SJSA1 (cell line): Measurements from ENCODE around the gene CPNE2. TPM values are rescaled to one million over a fixed set of nuclear protein-coding genes. Genes with fewer than 3 reads are reported as not detected.

Source experiments
- DNase-seq, 2 experiments: peaks; one replicate each; pipeline ENCODE4 v3.0.0-alpha.2; 2015 to 2020; ENCODE audit warnings: low spot score in 2 of 2, low read depth in 1 of 2
- H3K27ac ChIP-seq: fragments of 250-450 bp; sonication (Bioruptor Pico); 2 replicates; pipeline ENCODE4 v1.5.1; 2020; ENCODE audit warnings: mild to moderate bottlenecking, moderate library complexity
- H3K27me3 ChIP-seq: fragments of 250-450 bp; sonication (Bioruptor Pico); replicated peaks from 2 replicates; pipeline ENCODE4 v1.5.1; 2020; ENCODE audit warnings: mild to moderate bottlenecking, moderate library complexity
- H3K36me3 ChIP-seq: fragments of 250-450 bp; sonication (Bioruptor Pico); 2 replicates; pipeline ENCODE4 v1.5.1; 2020; ENCODE audit warnings: mild to moderate bottlenecking
- H3K4me1 ChIP-seq: fragments of 250-450 bp; sonication (Bioruptor Pico); replicated peaks from 2 replicates; pipeline ENCODE4 v1.6.1; 2021; ENCODE audit warnings: mild to moderate bottlenecking
- H3K4me3 ChIP-seq: fragments of 250-450 bp; sonication (Bioruptor Pico); 2 replicates; pipeline ENCODE4 v1.5.1; 2020; ENCODE audit warnings: mild to moderate bottlenecking
- H3K9me3 ChIP-seq: fragments of 250-450 bp; sonication (Bioruptor Pico); replicated peaks from 2 replicates; pipeline ENCODE4 v1.5.1; 2020; ENCODE audit warnings: mild to moderate bottlenecking
- total RNA-seq: library from RNA; depleted of rRNA; stranded (reverse); fragments of >200 nt; shearing (Covaris generic); gene quantifications from 2 replicates; pipeline ENCODE4 v1.2.3, GENCODE V29; 2014

The CPNE2 gene
- total RNA-seq, 1 experiment from 2014 or later: 35.8 TPM

- H3K9me3 ChIP-seq: no peaks in the 10 kb centered on the region
- H3K4me1 ChIP-seq: peaks cover 12% of the 10 kb centered on the region
- peaks cover 43% of the 10 kb centered on the region for H3K36me3 ChIP-seq
- H3K27me3 ChIP-seq: no peaks in the 10 kb centered on the region
- no peak for DNase-seq
- H3K4me3 ChIP-seq: no peak overlapping the region
- no peak overlapping the region for H3K27ac ChIP-seq
Measured at GRCh38 chr16:57152096-57153093, 60.0 kb downstream of the CPNE2 start.

GRCh38 chr16:57153841-57154240 is 61.5 kb downstream of the CPNE2 start:
- Histone ChIP-seq H3K4me3 (no peak overlapping the region), H3K36me3 (peaks cover 57% of the 10 kb centered on the region), H3K9me3 (no peaks in the 10 kb centered on the region), H3K27ac (no peak overlapping the region), H3K27me3 (no peaks in the 10 kb centered on the region), H3K4me1 (no peaks in the 10 kb centered on the region; the same call in 1 of the 2 replicates)
- DNase-seq: no peak

- Histone ChIP-seq H3K27me3 (no peaks in the 10 kb centered on the region), H3K4me1 (no peaks in the 10 kb centered on the region; the same call in 1 of the 2 replicates), H3K27ac (no peak overlapping the region), H3K36me3 (peaks cover 69% of the 10 kb centered on the region), H3K9me3 (no peaks in the 10 kb centered on the region), H3K4me3 (no peak overlapping the region)
- no peak for DNase-seq
Measured at GRCh38 chr16:57155702-57156350, 63.4 kb downstream of the CPNE2 start.

GRCh38 chr16:57156351-57156703 is 63.9 kb downstream of the CPNE2 start:
- Histone ChIP-seq H3K27me3 (no peaks in the 10 kb centered on the region), H3K9me3 (no peaks in the 10 kb centered on the region), H3K4me1 (no peaks in the 10 kb centered on the region; the same call in 1 of the 2 replicates), H3K4me3 (no peak overlapping the region), H3K36me3 (peaks cover 74% of the 10 kb centered on the region), H3K27ac (no peak overlapping the region)
- no peak for DNase-seq

GRCh38 chr16:57157533-57157932 is 65.2 kb downstream of the CPNE2 start:
- Histone ChIP-seq H3K4me3 (no peak overlapping the region), H3K9me3 (no peaks in the 10 kb centered on the region), H3K36me3 (peaks cover 74% of the 10 kb centered on the region), H3K4me1 (no peaks in the 10 kb centered on the region; the same call in 1 of the 2 replicates), H3K27me3 (no peaks in the 10 kb centered on the region), H3K27ac (no peak overlapping the region)
- DNase-seq: no peak

GRCh38 chr16:57159447-57159846 is 67.1 kb downstream of the CPNE2 start:
- Histone ChIP-seq H3K4me3 (no peak overlapping the region), H3K36me3 (peaks cover 80% of the 10 kb centered on the region), H3K27me3 (no peaks in the 10 kb centered on the region), H3K27ac (no peak overlapping the region), H3K4me1 (no peaks in the 10 kb centered on the region; the same call in 1 of the 2 replicates), H3K9me3 (no peaks in the 10 kb centered on the region)
- no peak for DNase-seq

GRCh38 chr16:57163842-57164241 is 71.5 kb downstream of the CPNE2 start:
- no peak for DNase-seq
- H3K9me3 ChIP-seq: no peaks in the 10 kb centered on the region
- no peaks in the 10 kb centered on the region for H3K4me1 ChIP-seq
- H3K27me3 ChIP-seq: no peaks in the 10 kb centered on the region
- H3K27ac ChIP-seq: no peak overlapping the region
- H3K36me3 ChIP-seq: peaks cover 74% of the 10 kb centered on the region
- H3K4me3 ChIP-seq: no peak overlapping the region

GRCh38 chr16:57165483-57165882 is 73.1 kb downstream of the CPNE2 start:
- no peak for DNase-seq
- H3K4me3 ChIP-seq: no peak overlapping the region
- no peaks in the 10 kb centered on the region for H3K4me1 ChIP-seq
- peaks cover 78% of the 10 kb centered on the region for H3K36me3 ChIP-seq
- no peaks in the 10 kb centered on the region for H3K27me3 ChIP-seq
- no peaks in the 10 kb centered on the region for H3K9me3 ChIP-seq
- H3K27ac ChIP-seq: no peak overlapping the region

- Histone ChIP-seq H3K9me3 (no peaks in the 10 kb centered on the region), H3K27ac (no peak overlapping the region), H3K4me3 (no peak overlapping the region), H3K4me1 (no peaks in the 10 kb centered on the region), H3K27me3 (no peaks in the 10 kb centered on the region), H3K36me3 (peaks cover 78% of the 10 kb centered on the region)
- no peak for DNase-seq
Measured at GRCh38 chr16:57165938-57166337, 73.6 kb downstream of the CPNE2 start.

- Histone ChIP-seq H3K4me1 (no peaks in the 10 kb centered on the region), H3K4me3 (no peak overlapping the region), H3K27me3 (no peaks in the 10 kb centered on the region), H3K36me3 (peaks cover 79% of the 10 kb centered on the region), H3K9me3 (no peaks in the 10 kb centered on the region), H3K27ac (no peak overlapping the region)
- DNase-seq: no peak
Measured at GRCh38 chr16:57166451-57166850, 74.1 kb downstream of the CPNE2 start.

- no peak for DNase-seq
Measured at GRCh38 chr16:57166951-57167350, 74.6 kb downstream of the CPNE2 start.

GRCh38 chr16:57167538-57167937 is 75.2 kb downstream of the CPNE2 start:
- Histone ChIP-seq H3K27me3 (no peaks in the 10 kb centered on the region), H3K9me3 (no peaks in the 10 kb centered on the region), H3K4me3 (no peak overlapping the region), H3K4me1 (no peaks in the 10 kb centered on the region), H3K27ac (no peak overlapping the region), H3K36me3 (peaks cover 82% of the 10 kb centered on the region)
- no peak for DNase-seq

More at GRCh38 chr16:57166951-57167350, 74.6 kb downstream of the CPNE2 start:
- Histone ChIP-seq H3K4me3 (no peak overlapping the region), H3K4me1 (no peaks in the 10 kb centered on the region), H3K27ac (no peak overlapping the region), H3K27me3 (no peaks in the 10 kb centered on the region), H3K9me3 (no peaks in the 10 kb centered on the region), H3K36me3 (peaks cover 82% of the 10 kb centered on the region)

- H3K4me1 ChIP-seq: no peaks in the 10 kb centered on the region
- no peaks in the 10 kb centered on the region for H3K27me3 ChIP-seq
- no peak overlapping the region for H3K4me3 ChIP-seq
- peaks cover 82% of the 10 kb centered on the region for H3K36me3 ChIP-seq
- peak in 1 of 2 experiments; percentile 40 for DNase-seq
- H3K27ac ChIP-seq: no peak overlapping the region
- no peaks in the 10 kb centered on the region for H3K9me3 ChIP-seq
Measured at GRCh38 chr16:57167953-57168352, 75.6 kb downstream of the CPNE2 start.

GRCh38 chr16:57169327-57169726 is 76.9 kb downstream of the CPNE2 start:
- H3K4me3 ChIP-seq: no peak overlapping the region
- DNase-seq: no peak

More at GRCh38 chr16:57169327-57169726, 76.9 kb downstream of the CPNE2 start:
- no peak overlapping the region for H3K27ac ChIP-seq
- H3K36me3 ChIP-seq: peaks cover 75% of the 10 kb centered on the region
- H3K27me3 ChIP-seq: no peaks in the 10 kb centered on the region
- H3K9me3 ChIP-seq: no peaks in the 10 kb centered on the region
- no peaks in the 10 kb centered on the region for H3K4me1 ChIP-seq
